Gastrocnemius medialis (tissue), 4 donors: ENCODE measurements around the gene RASL12. TPM values are rescaled to one million over a fixed set of nuclear protein-coding genes. Genes with fewer than 3 reads are reported as not detected.
"Not testable (repeated sequence)": the region's sequence is repeated elsewhere in the genome, so short reads cannot be mapped to it uniquely, and the experiment has no call there.

ENCODE experiments used
- ATAC-seq, 2 donors: fragments of 150-250 bp; one replicate each; pipeline ENCODE4 v1.9.1; 2016
- DNase-seq, 2 donors: peaks; one replicate each; pipeline ENCODE4 v3.0.0-alpha.2; 2019
- H3K27ac ChIP-seq, 4 donors: fragments of 200-600 bp; sonication (generic); 1 replicate in 1 of 4; 2 replicates in 3 of 4; pipeline ENCODE4 v1.5.1; 2016 to 2018; ENCODE audit warnings: mild to moderate bottlenecking in 2 of 4, moderate library complexity in 1 of 4
- H3K27me3 ChIP-seq, 3 donors: fragments of 200-600 bp; sonication (generic) in 2 of 3; 1 replicate in 1 of 3; 2 replicates in 2 of 3; pipeline versions ENCODE4 v1.5.1 to v1.6.0; 2016 to 2019; ENCODE audit warnings: mild to moderate bottlenecking in 1 of 3, moderate library complexity in 1 of 3
- H3K36me3 ChIP-seq, 2 donors: fragments of 200-600 bp; sonication (generic) in 1 of 2; one replicate each; pipeline ENCODE4 v1.5.1; 2017 to 2018
- H3K4me1 ChIP-seq, 2 donors: fragments of 200-600 bp; sonication (generic) in 1 of 2; one replicate each; pipeline ENCODE4 v1.5.1; 2016 to 2017; ENCODE audit warnings: mild to moderate bottlenecking in 2 of 2
- H3K4me3 ChIP-seq, 4 donors: fragments of 200-600 bp; sonication (generic) in 3 of 4; 1 replicate in 1 of 4; 2 replicates in 3 of 4; pipeline ENCODE4 v1.5.1; 2016 to 2019; ENCODE audit warnings: mild to moderate bottlenecking in 2 of 4
- H3K9me3 ChIP-seq, 3 donors: fragments of 200-600 bp; sonication (generic) in 2 of 3; 1 replicate in 1 of 3; 2 replicates in 2 of 3; pipeline ENCODE4 v1.5.1; 2016 to 2019
- CTCF ChIP-seq, 5 experiments: fragments of 450-650 bp in 3 of 5; fragments of 200-600 bp in 2 of 5; sonication (generic) in 2 of 5; IDR thresholded peaks in 4 of 5; conservative IDR thresholded peaks in 1 of 5; 1 replicate in 4 of 5; 2 replicates in 1 of 5; pipeline ENCODE4 v1.5.1; 2016 to 2019; ENCODE audit warnings: antibody characterized with exemption in 5 of 5, mild to moderate bottlenecking in 3 of 5, moderate library complexity in 3 of 5
- POLR2A ChIP-seq, 2 donors: fragments of 450-650 bp; IDR thresholded peaks; one replicate each; pipeline ENCODE4 v1.6.1; 2017; ENCODE audit warnings: antibody characterized with exemption in 2 of 2, mild to moderate bottlenecking in 2 of 2, moderate library complexity in 2 of 2
- in situ Hi-C, 4 donors: fragments of 200-750 bp; cut with MboI; loops; one replicate each; pipeline versions ENCODE4 v1.15.0 to v1.8.0; 2017; ENCODE audit warnings: low sequenced_read_pairs in 4 of 4
- intact Hi-C: fragments of 100-400 bp; cut with DNase I; formaldehyde crosslinking; loops from one replicate; pipeline ENCODE4 v1.15.1; 2023; ENCODE audit warnings: low total_unique reads
- total RNA-seq, 4 donors: library from RNA; depleted of rRNA; stranded (reverse); fragments of >200 nt; gene quantifications; one replicate each; pipeline versions ENCODE4 v1.1.0 to v1.2.3, GENCODE V29; 2016

The RASL12 gene
- total RNA-seq, 4 donors from 2014 or later: 2.8 to 8.2 (median 5.4) TPM

GRCh38 chr15:65077291-65077980 is 9.6 kb upstream of the RASL12 start:
- DNase-seq (no peak), ATAC-seq (peak in 1 of 2 donors; percentile 3)
- in situ Hi-C loops (no loop called here), intact Hi-C loops (no loop called here)
- H3K4me1 ChIP-seq: peaks cover 16 to 21% of the 10 kb centered on the region in 2 donors
- TF ChIP-seq POLR2A (IDR thresholded peaks at IDR 0.05) (no peak), CTCF (IDR thresholded peaks at IDR 0.05 in 4 of 5, conservative IDR thresholded peaks at IDR 0.05 in 1 of 5) (no peak)
- H3K9me3 ChIP-seq: no peaks in the 10 kb centered on the region
- H3K4me3 ChIP-seq: peak overlapping the region; percentile 7 to 46 (median 26)
- H3K36me3 ChIP-seq: no peaks in the 10 kb centered on the region
- peak overlapping the region; percentile 37 to 93 (median 88) for H3K27ac ChIP-seq
- no peaks in the 10 kb centered on the region for H3K27me3 ChIP-seq

GRCh38 chr15:65076486-65077290 is 8.9 kb upstream of the RASL12 start, which contains the start of gene KBTBD13:
Gene KBTBD13 (plus strand): TSS chr15:65076746. CDS start chr15:65076816, 70 bp downstream.
- intact Hi-C loops (no loop called here), in situ Hi-C loops (no loop called here)
- peak; percentile 47 to 76 for DNase-seq
- Histone ChIP-seq H3K27me3 (no peaks in the 10 kb centered on the region), H3K4me1 (peaks cover 20 to 23% of the 10 kb centered on the region in 2 donors), H3K27ac (peak within 1 kb of the TSS; percentile 54 to 93 (median 88)), H3K36me3 (no peaks in the 10 kb centered on the region), H3K4me3 (peak within 1 kb of the TSS; percentile 30 to 46 (median 38)), H3K9me3 (no peaks in the 10 kb centered on the region)
- ATAC-seq: peak; percentile 93 to 95
- peak in 1 of 2 donors; percentile 47 for TF ChIP-seq POLR2A (IDR thresholded peaks at IDR 0.05)
- no peak for TF ChIP-seq CTCF (IDR thresholded peaks at IDR 0.05 in 4 of 5, conservative IDR thresholded peaks at IDR 0.05 in 1 of 5)

- DNase-seq, H3K9me3 ChIP-seq, in situ Hi-C loops, H3K36me3 ChIP-seq, ATAC-seq, H3K27me3 ChIP-seq, intact Hi-C loops: not testable (repeated sequence)
- peak overlapping the region; percentile 54 to 93 (median 88) for H3K27ac ChIP-seq
- H3K4me1 ChIP-seq: peaks cover 29 to 31% of the 10 kb centered on the region in 2 donors
- peak overlapping the region in 2 of 4 donors; percentile 34 to 46 for H3K4me3 ChIP-seq
Measured at GRCh38 chr15:65075607-65076395, 8.0 kb upstream of the RASL12 start.

- H3K27me3 ChIP-seq, intact Hi-C loops, DNase-seq, H3K36me3 ChIP-seq, H3K9me3 ChIP-seq, H3K4me3 ChIP-seq, ATAC-seq, in situ Hi-C loops: not testable (repeated sequence)
- Histone ChIP-seq H3K27ac (peak overlapping the region in 1 of 4 donors; percentile 22), H3K4me1 (peaks cover 38 to 39% of the 10 kb centered on the region in 2 donors)
Measured at GRCh38 chr15:65074946-65075345, 7.2 kb upstream of the RASL12 start.

GRCh38 chr15:65072617-65073016 is 4.8 kb upstream of the RASL12 start:
- H3K4me1 ChIP-seq: peaks cover 44 to 53% of the 10 kb centered on the region in 2 donors
- no peak for DNase-seq
- intact Hi-C loops: no loop called here

More at GRCh38 chr15:65072617-65073016, 4.8 kb upstream of the RASL12 start:
- no peaks in the 10 kb centered on the region for H3K27me3 ChIP-seq
- in situ Hi-C loops: no loop called here
- TF ChIP-seq POLR2A (IDR thresholded peaks at IDR 0.05) (no peak), CTCF (IDR thresholded peaks at IDR 0.05 in 4 of 5, conservative IDR thresholded peaks at IDR 0.05 in 1 of 5) (no peak)
- no peaks in the 10 kb centered on the region for H3K9me3 ChIP-seq
- ATAC-seq: no peak
- H3K27ac ChIP-seq: peak overlapping the region; percentile 54 to 78 (median 70)
- H3K4me3 ChIP-seq: no peak overlapping the region
- H3K36me3 ChIP-seq: no peaks in the 10 kb centered on the region
